ENCODE data around the gene MPPED2.

MPPED2 gene

GRCh38 chr11:30497600-30497999 is 88.6 kb downstream of the MPPED2 start:
- no peak overlapping the region for H3K9ac ChIP-seq (ENCODE audit: low read depth, low read length)
- no peaks in the 10 kb centered on the region for H3K4me1 ChIP-seq (ENCODE audit: control insufficient read depth, insufficient read depth, low read length)
- no peaks in the 10 kb centered on the region for H3K36me3 ChIP-seq (ENCODE audit: control insufficient read depth, insufficient read depth, low read length)
- no peak overlapping the region for H3K4me3 ChIP-seq (ENCODE audit: low read depth, low read length)
- H3K9me3 ChIP-seq (ENCODE audit: control insufficient read depth, insufficient read depth, low read length): no peaks in the 10 kb centered on the region
- H3K27me3 ChIP-seq (ENCODE audit: control insufficient read depth, insufficient read depth, low read length): no peaks in the 10 kb centered on the region

GRCh38 chr11:30496935-30497334 is 89.2 kb downstream of the MPPED2 start:
- Histone ChIP-seq H3K36me3 (ENCODE audit: control insufficient read depth, insufficient read depth, low read length) (no peaks in the 10 kb centered on the region), H3K4me1 (ENCODE audit: control insufficient read depth, insufficient read depth, low read length) (no peaks in the 10 kb centered on the region), H3K9me3 (ENCODE audit: control insufficient read depth, insufficient read depth, low read length) (no peaks in the 10 kb centered on the region), H3K27me3 (ENCODE audit: control insufficient read depth, insufficient read depth, low read length) (no peaks in the 10 kb centered on the region), H3K9ac (ENCODE audit: low read depth, low read length) (no peak overlapping the region), H3K4me3 (ENCODE audit: low read depth, low read length) (no peak overlapping the region)

GRCh38 chr11:30495437-30495836 is 90.7 kb downstream of the MPPED2 start:
- Histone ChIP-seq H3K4me3 (ENCODE audit: low read depth, low read length) (no peak overlapping the region), H3K27me3 (ENCODE audit: control insufficient read depth, insufficient read depth, low read length) (no peaks in the 10 kb centered on the region), H3K4me1 (ENCODE audit: control insufficient read depth, insufficient read depth, low read length) (no peaks in the 10 kb centered on the region), H3K9ac (ENCODE audit: low read depth, low read length) (no peak overlapping the region), H3K36me3 (ENCODE audit: control insufficient read depth, insufficient read depth, low read length) (no peaks in the 10 kb centered on the region), H3K9me3 (ENCODE audit: control insufficient read depth, insufficient read depth, low read length) (no peaks in the 10 kb centered on the region)

- Histone ChIP-seq H3K9me3 (ENCODE audit: control insufficient read depth, insufficient read depth, low read length) (no peaks in the 10 kb centered on the region), H3K4me1 (ENCODE audit: control insufficient read depth, insufficient read depth, low read length) (peaks cover 8% of the 10 kb centered on the region), H3K9ac (ENCODE audit: low read depth, low read length) (no peak overlapping the region), H3K4me3 (ENCODE audit: low read depth, low read length) (no peak overlapping the region), H3K27me3 (ENCODE audit: control insufficient read depth, insufficient read depth, low read length) (no peaks in the 10 kb centered on the region), H3K36me3 (ENCODE audit: control insufficient read depth, insufficient read depth, low read length) (no peaks in the 10 kb centered on the region)
Observed at GRCh38 chr11:30489511-30489910, 96.6 kb downstream of the MPPED2 start.

- no peaks in the 10 kb centered on the region for H3K27me3 ChIP-seq (ENCODE audit: control insufficient read depth, insufficient read depth, low read length)
- H3K36me3 ChIP-seq (ENCODE audit: control insufficient read depth, insufficient read depth, low read length): no peaks in the 10 kb centered on the region
- H3K4me3 ChIP-seq (ENCODE audit: low read depth, low read length): no peak overlapping the region
- peaks cover 8% of the 10 kb centered on the region for H3K4me1 ChIP-seq (ENCODE audit: control insufficient read depth, insufficient read depth, low read length)
- no peaks in the 10 kb centered on the region for H3K9me3 ChIP-seq (ENCODE audit: control insufficient read depth, insufficient read depth, low read length)
- no peak overlapping the region for H3K9ac ChIP-seq (ENCODE audit: low read depth, low read length)
Observed at GRCh38 chr11:30489076-30489475, 97.1 kb downstream of the MPPED2 start.

GRCh38 chr11:30488304-30488998 is 97.7 kb downstream of the MPPED2 start:
- H3K9me3 ChIP-seq (ENCODE audit: control insufficient read depth, insufficient read depth, low read length): no peaks in the 10 kb centered on the region
- H3K36me3 ChIP-seq (ENCODE audit: control insufficient read depth, insufficient read depth, low read length): no peaks in the 10 kb centered on the region
- peaks cover 8% of the 10 kb centered on the region for H3K4me1 ChIP-seq (ENCODE audit: control insufficient read depth, insufficient read depth, low read length)
- H3K27me3 ChIP-seq (ENCODE audit: control insufficient read depth, insufficient read depth, low read length): no peaks in the 10 kb centered on the region
- H3K4me3 ChIP-seq (ENCODE audit: low read depth, low read length): no peak overlapping the region
- no peak overlapping the region for H3K9ac ChIP-seq (ENCODE audit: low read depth, low read length)

- H3K36me3 ChIP-seq (ENCODE audit: control insufficient read depth, insufficient read depth, low read length): no peaks in the 10 kb centered on the region
- no peak overlapping the region for H3K9ac ChIP-seq (ENCODE audit: low read depth, low read length)
- peaks cover 10% of the 10 kb centered on the region for H3K4me1 ChIP-seq (ENCODE audit: control insufficient read depth, insufficient read depth, low read length)
- H3K9me3 ChIP-seq (ENCODE audit: control insufficient read depth, insufficient read depth, low read length): no peaks in the 10 kb centered on the region
- no peak overlapping the region for H3K4me3 ChIP-seq (ENCODE audit: low read depth, low read length)
- H3K27me3 ChIP-seq (ENCODE audit: control insufficient read depth, insufficient read depth, low read length): no peaks in the 10 kb centered on the region
Observed at GRCh38 chr11:30487200-30487898, 98.8 kb downstream of the MPPED2 start.

GRCh38 chr11:30485756-30486155 is 100.4 kb downstream of the MPPED2 start:
- H3K9ac ChIP-seq (ENCODE audit: low read depth, low read length): no peak overlapping the region
- no peak overlapping the region for H3K4me3 ChIP-seq (ENCODE audit: low read depth, low read length)
- H3K4me1 ChIP-seq (ENCODE audit: control insufficient read depth, insufficient read depth, low read length): peaks cover 22% of the 10 kb centered on the region
- H3K36me3 ChIP-seq (ENCODE audit: control insufficient read depth, insufficient read depth, low read length): no peaks in the 10 kb centered on the region
- no peaks in the 10 kb centered on the region for H3K27me3 ChIP-seq (ENCODE audit: control insufficient read depth, insufficient read depth, low read length)
- no peaks in the 10 kb centered on the region for H3K9me3 ChIP-seq (ENCODE audit: control insufficient read depth, insufficient read depth, low read length)

GRCh38 chr11:30485222-30485621 is 100.9 kb downstream of the MPPED2 start:
- Histone ChIP-seq H3K27me3 (ENCODE audit: control insufficient read depth, insufficient read depth, low read length) (no peaks in the 10 kb centered on the region), H3K9ac (ENCODE audit: low read depth, low read length) (no peak overlapping the region), H3K4me3 (ENCODE audit: low read depth, low read length) (no peak overlapping the region), H3K9me3 (ENCODE audit: control insufficient read depth, insufficient read depth, low read length) (no peaks in the 10 kb centered on the region), H3K4me1 (ENCODE audit: control insufficient read depth, insufficient read depth, low read length) (peaks cover 27% of the 10 kb centered on the region), H3K36me3 (ENCODE audit: control insufficient read depth, insufficient read depth, low read length) (no peaks in the 10 kb centered on the region)

- no peak overlapping the region for H3K9ac ChIP-seq (ENCODE audit: low read depth, low read length)
- no peaks in the 10 kb centered on the region for H3K27me3 ChIP-seq (ENCODE audit: control insufficient read depth, insufficient read depth, low read length)
- H3K4me3 ChIP-seq (ENCODE audit: low read depth, low read length): no peak overlapping the region
- H3K36me3 ChIP-seq (ENCODE audit: control insufficient read depth, insufficient read depth, low read length): no peaks in the 10 kb centered on the region
- H3K9me3 ChIP-seq (ENCODE audit: control insufficient read depth, insufficient read depth, low read length): no peaks in the 10 kb centered on the region
- peaks cover 35% of the 10 kb centered on the region for H3K4me1 ChIP-seq (ENCODE audit: control insufficient read depth, insufficient read depth, low read length)
Observed at GRCh38 chr11:30483056-30483455, 103.1 kb downstream of the MPPED2 start.

GRCh38 chr11:30481796-30482195 is 104.4 kb downstream of the MPPED2 start:
- H3K27me3 ChIP-seq (ENCODE audit: control insufficient read depth, insufficient read depth, low read length): no peaks in the 10 kb centered on the region
- no peak overlapping the region for H3K9ac ChIP-seq (ENCODE audit: low read depth, low read length)
- no peaks in the 10 kb centered on the region for H3K36me3 ChIP-seq (ENCODE audit: control insufficient read depth, insufficient read depth, low read length)
- H3K4me3 ChIP-seq (ENCODE audit: low read depth, low read length): no peak overlapping the region
- no peaks in the 10 kb centered on the region for H3K9me3 ChIP-seq (ENCODE audit: control insufficient read depth, insufficient read depth, low read length)
- H3K4me1 ChIP-seq (ENCODE audit: control insufficient read depth, insufficient read depth, low read length): peaks cover 36% of the 10 kb centered on the region

GRCh38 chr11:30481330-30481729 is 104.8 kb downstream of the MPPED2 start:
- Histone ChIP-seq H3K4me1 (ENCODE audit: control insufficient read depth, insufficient read depth, low read length) (peaks cover 36% of the 10 kb centered on the region), H3K36me3 (ENCODE audit: control insufficient read depth, insufficient read depth, low read length) (no peaks in the 10 kb centered on the region), H3K9me3 (ENCODE audit: control insufficient read depth, insufficient read depth, low read length) (no peaks in the 10 kb centered on the region), H3K27me3 (ENCODE audit: control insufficient read depth, insufficient read depth, low read length) (no peaks in the 10 kb centered on the region), H3K4me3 (ENCODE audit: low read depth, low read length) (no peak overlapping the region), H3K9ac (ENCODE audit: low read depth, low read length) (no peak overlapping the region)

Data from iPS-15b (cell line).